Fibroblast of lung (primary cell): ENCODE results near the gene PCSK6.

Source experiments
- CTCF ChIP-seq, 2 donors: IDR thresholded peaks in 1 of 2; conservative IDR thresholded peaks in 1 of 2; 1 replicate in 1 of 2; 2 replicates in 1 of 2; pipeline ENCODE4 v1.5.1; 2011 to 2012; ENCODE audit warnings: low read length in 2 of 2, control low read depth in 1 of 2, inconsistent platforms in 1 of 2, low read depth in 1 of 2, mild to moderate bottlenecking in 1 of 2
- EZH2 ChIP-seq: IDR thresholded peaks from 2 replicates; pipeline ENCODE4 v1.5.1; 2012; ENCODE audit warnings: low read length, control low read depth, mild to moderate bottlenecking; ENCODE audit errors: missing control alignments

- TF ChIP-seq CTCF (conservative IDR thresholded peaks at IDR 0.05 in 1 of 2, IDR thresholded peaks at IDR 0.05 in 1 of 2; ENCODE audit: low read depth in 1 of 2, low read length in 2 of 2) (no peak), EZH2 (no peak)
Observed at GRCh38 chr15:101369676-101370075, 119.8 kb downstream of the PCSK6 start.
